ENCODE results near the gene SPEF1.

GRCh38 chr20:3786126-3786484, 4.9 kb upstream of the SPEF1 start:
- TF ChIP-seq SETDB1 (CRISPR knock-in tag; IDR thresholded peaks at IDR 0.05; ENCODE audit: borderline replicate concordance) = no peak
- TF ChIP-seq NFIC (IDR thresholded peaks at IDR 0.05; ENCODE audit: low read length) = no peak
